Activated T-helper 17 cell treated with anti-CD3 and anti-CD28 coated beads, Interleukin-2, amount 50 U/mL, for 72 hours (primary cell): ENCODE measurements around the gene VPS8. TPM values are rescaled to one million over a fixed set of nuclear protein-coding genes. Genes with fewer than 3 reads are reported as not detected.

Experiments used
- ATAC-seq: fragments of 150-1000 bp; cut with Tn5 transposase; replicated peaks from 2 replicates; pipeline ENCODE4 v1.10.0; 2021; ENCODE audit warnings: mild to moderate bottlenecking, moderate library complexity
- H3K27ac Mint-ChIP-seq: one replicate; pipeline ENCODE4 v1.8.0; 2022; ENCODE audit warnings: mixed read lengths
- H3K27me3 Mint-ChIP-seq: one replicate; pipeline ENCODE4 v1.8.0; 2022; ENCODE audit warnings: mixed read lengths
- H3K36me3 Mint-ChIP-seq: one replicate; pipeline ENCODE4 v1.8.0; 2022; ENCODE audit warnings: low read depth, mild to moderate bottlenecking, mixed read lengths
- H3K4me1 Mint-ChIP-seq: one replicate; pipeline ENCODE4 v1.8.0; 2022; ENCODE audit warnings: mixed read lengths
- H3K4me3 Mint-ChIP-seq: one replicate; pipeline ENCODE4 v1.8.0; 2022; ENCODE audit warnings: mild to moderate bottlenecking, mixed read lengths
- H3K9me3 Mint-ChIP-seq: one replicate; pipeline ENCODE4 v1.8.0; 2022; ENCODE audit warnings: mixed read lengths
- total RNA-seq, 2 donors: library from RNA; stranded (reverse); gene quantifications; one replicate each; pipeline ENCODE4 v1.2.3, GENCODE V29; 2022

The VPS8 gene
- total RNA-seq, 2 donors from 2014 or later = 43.7 to 73.6 TPM

- H3K27me3 Mint-ChIP-seq = no peaks in the 10 kb centered on the region
- no peak overlapping the region for H3K4me3 Mint-ChIP-seq
- H3K9me3 Mint-ChIP-seq = peaks cover 11% of the 10 kb centered on the region
- H3K27ac Mint-ChIP-seq = no peak overlapping the region
- ATAC-seq = no peak
- H3K4me1 Mint-ChIP-seq = peaks cover 7% of the 10 kb centered on the region
- peaks cover 81% of the 10 kb centered on the region for H3K36me3 Mint-ChIP-seq
These were observed 218.4 kb downstream of the VPS8 start for GRCh38 chr3:185030399-185030798.

- no peak overlapping the region for H3K27ac Mint-ChIP-seq
- peaks cover 7% of the 10 kb centered on the region for H3K4me1 Mint-ChIP-seq
- H3K9me3 Mint-ChIP-seq = peaks cover 11% of the 10 kb centered on the region
- no peaks in the 10 kb centered on the region for H3K27me3 Mint-ChIP-seq
- ATAC-seq = no peak
- no peak overlapping the region for H3K4me3 Mint-ChIP-seq
- H3K36me3 Mint-ChIP-seq = peaks cover 81% of the 10 kb centered on the region
These were observed 219.0 kb downstream of the VPS8 start for GRCh38 chr3:185030951-185031350.

GRCh38 chr3:185037801-185038200, 225.8 kb downstream of the VPS8 start:
- Mint-ChIP-seq H3K27me3 (no peaks in the 10 kb centered on the region), H3K27ac (no peak overlapping the region), H3K4me3 (no peak overlapping the region), H3K36me3 (peaks cover 38% of the 10 kb centered on the region), H3K9me3 (peaks cover 17% of the 10 kb centered on the region), H3K4me1 (peaks cover 7% of the 10 kb centered on the region)
- no peak for ATAC-seq

GRCh38 chr3:185040425-185040824, 228.5 kb downstream of the VPS8 start:
- no peak for ATAC-seq
- H3K9me3 Mint-ChIP-seq = peaks cover 6% of the 10 kb centered on the region
- no peak overlapping the region for H3K4me3 Mint-ChIP-seq
- no peaks in the 10 kb centered on the region for H3K4me1 Mint-ChIP-seq
- H3K27me3 Mint-ChIP-seq = no peaks in the 10 kb centered on the region
- H3K27ac Mint-ChIP-seq = no peak overlapping the region
- H3K36me3 Mint-ChIP-seq = peaks cover 31% of the 10 kb centered on the region

- no peak overlapping the region for H3K4me3 Mint-ChIP-seq
- H3K27ac Mint-ChIP-seq = no peak overlapping the region
- ATAC-seq = no peak
- no peaks in the 10 kb centered on the region for H3K27me3 Mint-ChIP-seq
- peaks cover 6% of the 10 kb centered on the region for H3K9me3 Mint-ChIP-seq
- no peaks in the 10 kb centered on the region for H3K4me1 Mint-ChIP-seq
- H3K36me3 Mint-ChIP-seq = peaks cover 33% of the 10 kb centered on the region
These were observed 229.6 kb downstream of the VPS8 start for GRCh38 chr3:185041540-185041939.

- Mint-ChIP-seq H3K27me3 (no peaks in the 10 kb centered on the region), H3K4me1 (no peaks in the 10 kb centered on the region), H3K9me3 (peaks cover 2% of the 10 kb centered on the region), H3K4me3 (no peak overlapping the region), H3K27ac (no peak overlapping the region), H3K36me3 (peaks cover 43% of the 10 kb centered on the region)
- no peak for ATAC-seq
These were observed 230.5 kb downstream of the VPS8 start for GRCh38 chr3:185042312-185043050.

GRCh38 chr3:185046164-185046515, 234.2 kb downstream of the VPS8 start:
- H3K27ac Mint-ChIP-seq = no peak overlapping the region
- H3K4me3 Mint-ChIP-seq = no peak overlapping the region
- H3K36me3 Mint-ChIP-seq = peaks cover 79% of the 10 kb centered on the region
- ATAC-seq = no peak
- H3K9me3 Mint-ChIP-seq = peaks cover 2% of the 10 kb centered on the region
- no peaks in the 10 kb centered on the region for H3K4me1 Mint-ChIP-seq
- H3K27me3 Mint-ChIP-seq = no peaks in the 10 kb centered on the region

- no peaks in the 10 kb centered on the region for H3K4me1 Mint-ChIP-seq
- no peak overlapping the region for H3K27ac Mint-ChIP-seq
- peaks cover 3% of the 10 kb centered on the region for H3K9me3 Mint-ChIP-seq
These were observed 234.6 kb downstream of the VPS8 start for GRCh38 chr3:185046603-185047002.

GRCh38 chr3:185049710-185050109, 237.7 kb downstream of the VPS8 start:
- no peaks in the 10 kb centered on the region for H3K27me3 Mint-ChIP-seq
- peaks cover 15% of the 10 kb centered on the region for H3K9me3 Mint-ChIP-seq
- ATAC-seq = no peak
- H3K4me1 Mint-ChIP-seq = no peaks in the 10 kb centered on the region
- H3K4me3 Mint-ChIP-seq = no peak overlapping the region
- H3K36me3 Mint-ChIP-seq = peaks cover 94% of the 10 kb centered on the region
- no peak overlapping the region for H3K27ac Mint-ChIP-seq

More at GRCh38 chr3:185046603-185047002, 234.6 kb downstream of the VPS8 start:
- no peak for ATAC-seq
- Mint-ChIP-seq H3K4me3 (no peak overlapping the region), H3K36me3 (peaks cover 84% of the 10 kb centered on the region), H3K27me3 (no peaks in the 10 kb centered on the region)

GRCh38 chr3:185051801-185052200, 239.8 kb downstream of the VPS8 start:
- no peaks in the 10 kb centered on the region for H3K27me3 Mint-ChIP-seq
- H3K36me3 Mint-ChIP-seq = peaks cover 80% of the 10 kb centered on the region
- no peak overlapping the region for H3K27ac Mint-ChIP-seq
- ATAC-seq = no peak
- no peak overlapping the region for H3K4me3 Mint-ChIP-seq
- no peaks in the 10 kb centered on the region for H3K4me1 Mint-ChIP-seq
- H3K9me3 Mint-ChIP-seq = peaks cover 26% of the 10 kb centered on the region

GRCh38 chr3:185052631-185053030, 240.7 kb downstream of the VPS8 start:
- no peak overlapping the region for H3K4me3 Mint-ChIP-seq
- no peak for ATAC-seq
- no peaks in the 10 kb centered on the region for H3K27me3 Mint-ChIP-seq
- H3K4me1 Mint-ChIP-seq = no peaks in the 10 kb centered on the region
- H3K36me3 Mint-ChIP-seq = peaks cover 71% of the 10 kb centered on the region
- no peak overlapping the region for H3K27ac Mint-ChIP-seq
- H3K9me3 Mint-ChIP-seq = peaks cover 30% of the 10 kb centered on the region

- no peak overlapping the region for H3K27ac Mint-ChIP-seq
- no peak overlapping the region for H3K4me3 Mint-ChIP-seq
- peaks cover 29% of the 10 kb centered on the region for H3K36me3 Mint-ChIP-seq
- H3K4me1 Mint-ChIP-seq = no peaks in the 10 kb centered on the region
- ATAC-seq = no peak
- peaks cover 37% of the 10 kb centered on the region for H3K9me3 Mint-ChIP-seq
- no peaks in the 10 kb centered on the region for H3K27me3 Mint-ChIP-seq
These were observed 244.9 kb downstream of the VPS8 start for GRCh38 chr3:185056908-185057307.

GRCh38 chr3:185057829-185058228, 245.9 kb downstream of the VPS8 start:
- ATAC-seq = no peak
- Mint-ChIP-seq H3K4me3 (no peak overlapping the region), H3K4me1 (no peaks in the 10 kb centered on the region), H3K27me3 (no peaks in the 10 kb centered on the region), H3K36me3 (peaks cover 19% of the 10 kb centered on the region), H3K27ac (no peak overlapping the region), H3K9me3 (peaks cover 32% of the 10 kb centered on the region)

- peaks cover 10% of the 10 kb centered on the region for H3K36me3 Mint-ChIP-seq
These were observed 246.8 kb downstream of the VPS8 start for GRCh38 chr3:185058796-185059195.

GRCh38 chr3:185059766-185060165, 247.8 kb downstream of the VPS8 start:
- H3K27ac Mint-ChIP-seq = no peak overlapping the region
- no peak for ATAC-seq

More at GRCh38 chr3:185058796-185059195, 246.8 kb downstream of the VPS8 start:
- Mint-ChIP-seq H3K9me3 (peaks cover 32% of the 10 kb centered on the region), H3K4me1 (no peaks in the 10 kb centered on the region), H3K4me3 (no peak overlapping the region), H3K27me3 (no peaks in the 10 kb centered on the region), H3K27ac (no peak overlapping the region)
- no peak for ATAC-seq

More at GRCh38 chr3:185059766-185060165, 247.8 kb downstream of the VPS8 start:
- peaks cover under 1% of the 10 kb centered on the region for H3K36me3 Mint-ChIP-seq
- no peak overlapping the region for H3K4me3 Mint-ChIP-seq
- H3K27me3 Mint-ChIP-seq = no peaks in the 10 kb centered on the region
- H3K4me1 Mint-ChIP-seq = no peaks in the 10 kb centered on the region
- peaks cover 27% of the 10 kb centered on the region for H3K9me3 Mint-ChIP-seq
